HT1080 (cell line): ENCODE results near the gene MIEF1. TPM values are rescaled to one million over a fixed set of nuclear protein-coding genes. Genes with fewer than 3 reads are reported as not detected.

Experiments used
- DNase-seq: peaks from one replicate; pipeline ENCODE4 v3.0.0-alpha.2; 2015; ENCODE audit warnings: low read depth
- polyA plus RNA-seq, 2 experiments: library from polyadenylated mRNA; depleted of rRNA; stranded (reverse); fragments of >200 nt; gene quantifications; 2 replicates each; pipeline ENCODE4 v1.2.3, GENCODE V29; 2015
- total RNA-seq: library from RNA; depleted of rRNA; stranded (reverse); fragments of >200 nt; shearing (Covaris generic); gene quantifications from 2 replicates; pipeline ENCODE4 v1.2.3, GENCODE V29; 2014; rRNA removed

MIEF1 gene
- 41.5 and 51.4 TPM in 2 replicates for total RNA-seq
- polyA plus RNA-seq (2015; cell fraction: cytosol; rRNA removed), result 33.2 and 40.9 TPM in 2 replicates
- polyA plus RNA-seq (2015; cell fraction: nucleus; rRNA removed), result 34.5 and 34.7 TPM in 2 replicates

GRCh38 chr22:39502109-39502788 is at the start of gene MIEF1:
MIEF1 (plus strand) TSS chr22:39502290; CDS start chr22:39511295, 9,005 bp downstream.
- DNase-seq, result peak; percentile 90

- no peak for DNase-seq
Measured at GRCh38 chr22:39452740-39453040, 49.4 kb upstream of the MIEF1 start.

GRCh38 chr22:39453765-39454378 is 48.2 kb upstream of the MIEF1 start:
- no peak for DNase-seq

- no peak for DNase-seq
Measured at GRCh38 chr22:39454385-39454871, 47.7 kb upstream of the MIEF1 start.

- DNase-seq, result no peak
Measured at GRCh38 chr22:39456522-39457197, 45.4 kb upstream of the MIEF1 start, which contains the start of gene MGAT3. MGAT3 (plus strand) TSS chr22:39457012; CDS start chr22:39487348, 30,336 bp downstream.

- no peak for DNase-seq
Measured at GRCh38 chr22:39457198-39457555, 44.9 kb upstream of the MIEF1 start.

- DNase-seq, result no peak
Measured at GRCh38 chr22:39457556-39458443, 44.3 kb upstream of the MIEF1 start.

- DNase-seq, result no peak
Measured at GRCh38 chr22:39458444-39459083, 43.5 kb upstream of the MIEF1 start.

GRCh38 chr22:39459681-39460080 is 42.4 kb upstream of the MIEF1 start:
- no peak for DNase-seq

GRCh38 chr22:39462443-39463221 is 39.5 kb upstream of the MIEF1 start:
- no peak for DNase-seq

- no peak for DNase-seq
Measured at GRCh38 chr22:39463277-39463676, 38.8 kb upstream of the MIEF1 start.

- DNase-seq, result no peak
Measured at GRCh38 chr22:39463931-39464390, 38.1 kb upstream of the MIEF1 start.

- DNase-seq, result no peak
Measured at GRCh38 chr22:39466228-39467006, 35.7 kb upstream of the MIEF1 start.

GRCh38 chr22:39467390-39467895 is 34.6 kb upstream of the MIEF1 start:
- DNase-seq, result no peak

- DNase-seq, result no peak
Measured at GRCh38 chr22:39468487-39469325, 33.4 kb upstream of the MIEF1 start.

GRCh38 chr22:39469326-39469680 is 32.8 kb upstream of the MIEF1 start:
- no peak for DNase-seq

- DNase-seq, result no peak
Measured at GRCh38 chr22:39469681-39470450, 32.2 kb upstream of the MIEF1 start.
